Measurements from ENCODE around the gene PLCL1. TPM values are rescaled to one million over a fixed set of nuclear protein-coding genes. Genes with fewer than 3 reads are reported as not detected.

Gene PLCL1
- total and polyA plus RNA-seq, 3 experiments from 2014 or later = 0.70 to 2.0 (median 0.71) TPM

DNA sequence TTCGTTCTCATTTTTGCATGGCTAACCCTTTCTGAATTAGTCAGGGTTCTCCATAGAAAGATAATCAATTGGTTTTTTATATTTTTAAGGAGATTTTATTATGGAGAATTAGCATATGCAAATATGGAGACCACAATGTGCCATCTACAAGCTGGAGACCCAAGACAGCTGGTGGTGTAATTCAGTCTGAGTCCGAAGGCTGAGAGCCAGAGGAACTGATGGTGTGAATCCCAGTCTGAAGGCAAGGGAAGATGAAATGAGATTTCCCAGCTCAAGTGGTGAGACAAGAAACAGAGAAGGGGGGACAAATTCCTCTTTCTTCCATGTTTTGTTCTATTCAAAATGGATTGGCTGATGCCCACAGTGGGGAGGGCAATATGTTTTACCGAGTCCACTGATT is 80.7 kb downstream of the PLCL1 start:
- CTCF ChIA-PET = no interaction called here

DNA sequence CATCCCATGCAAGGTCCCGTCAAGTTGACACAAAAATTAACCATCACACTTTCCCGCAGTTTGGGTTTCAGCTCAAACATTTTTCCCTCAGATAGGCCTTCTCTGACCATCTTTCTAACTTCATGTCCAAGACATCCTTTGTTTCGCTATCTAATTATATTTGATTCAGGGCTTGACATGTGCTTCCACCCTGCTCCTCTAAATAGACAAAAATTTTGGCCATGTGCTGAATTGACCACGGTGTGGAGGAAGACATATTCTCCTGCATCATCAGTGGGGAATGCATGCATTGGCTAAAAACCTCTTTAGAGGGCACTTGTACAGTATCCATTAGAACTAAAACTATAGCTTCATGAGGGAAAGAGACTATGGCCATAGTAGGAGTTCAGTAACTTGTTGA is 81.2 kb downstream of the PLCL1 start:
- Histone ChIP-seq H3K4me1 (ENCODE audit: insufficient read depth, low read length) (peaks cover 22% of the 10 kb centered on the region), H3K27ac (ENCODE audit: low read depth, low read length) (no peak overlapping the region), H3K4me3 (ENCODE audit: low read length) (no peak overlapping the region), H3K27me3 (ENCODE audit: insufficient read depth, low read length, poor library complexity, severe bottlenecking) (no peaks in the 10 kb centered on the region), H3K36me3 (ENCODE audit: insufficient read depth, low read length) (no peaks in the 10 kb centered on the region), H3K9me3 (ENCODE audit: low read length) (no peaks in the 10 kb centered on the region)
- CTCF ChIA-PET = no interaction called here
- H3K4me1 Mint-ChIP-seq = peaks cover 5 to 13% (median 6%) of the 10 kb centered on the region in 3 donors
- H3K27me3 Mint-ChIP-seq = peaks cover 0 to 3% of the 10 kb centered on the region in 2 donors
- H3K36me3 Mint-ChIP-seq = no peaks in the 10 kb centered on the region
- H3K9me3 Mint-ChIP-seq = peaks cover 0 to 3% (median 0%) of the 10 kb centered on the region in 5 donors
- DNase-seq = no peak
- POLR2A ChIA-PET = no interaction called here
- no peak overlapping the region for H3K27ac Mint-ChIP-seq
- no peak overlapping the region for H3K4me3 Mint-ChIP-seq

More for the DNA sequence above, 80.7 kb downstream of the PLCL1 start:
- no peak overlapping the region for H3K4me3 Mint-ChIP-seq
- Histone ChIP-seq H3K9me3 (ENCODE audit: low read length) (no peaks in the 10 kb centered on the region), H3K4me1 (ENCODE audit: insufficient read depth, low read length) (peaks cover 20% of the 10 kb centered on the region), H3K27ac (ENCODE audit: low read depth, low read length) (no peak overlapping the region), H3K36me3 (ENCODE audit: insufficient read depth, low read length) (no peaks in the 10 kb centered on the region), H3K27me3 (ENCODE audit: insufficient read depth, low read length, poor library complexity, severe bottlenecking) (no peaks in the 10 kb centered on the region), H3K4me3 (ENCODE audit: low read length) (no peak overlapping the region)
- no peak overlapping the region for H3K27ac Mint-ChIP-seq
- no peak for DNase-seq
- peaks cover 0 to 3% of the 10 kb centered on the region in 2 donors for H3K27me3 Mint-ChIP-seq
- H3K9me3 Mint-ChIP-seq = peaks cover 0 to 3% (median 0%) of the 10 kb centered on the region in 5 donors
- no peaks in the 10 kb centered on the region for H3K36me3 Mint-ChIP-seq
- peaks cover 5 to 13% (median 6%) of the 10 kb centered on the region in 3 donors for H3K4me1 Mint-ChIP-seq
- POLR2A ChIA-PET = no interaction called here

DNA sequence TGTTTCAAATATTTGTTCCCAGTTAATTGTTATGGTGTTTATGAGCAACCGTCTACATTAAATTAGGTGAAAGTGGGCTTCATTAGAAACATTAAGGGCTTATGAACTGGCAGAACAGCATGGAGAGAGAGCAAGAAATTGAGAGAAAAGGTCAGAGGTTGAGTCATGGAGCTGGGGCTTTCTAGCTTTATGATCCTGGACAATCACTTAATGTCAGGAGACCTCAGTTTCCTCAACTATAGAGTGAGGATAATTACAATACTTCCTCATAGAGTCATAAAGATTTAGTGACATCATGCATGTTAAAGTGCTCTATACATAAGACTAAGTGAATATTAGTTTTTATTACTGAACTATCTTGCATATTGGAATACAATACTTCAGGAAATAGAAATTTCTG is 83.9 kb downstream of the PLCL1 start:
- Histone ChIP-seq H3K4me1 (ENCODE audit: insufficient read depth, low read length) (peaks cover 47% of the 10 kb centered on the region), H3K27me3 (ENCODE audit: insufficient read depth, low read length, poor library complexity, severe bottlenecking) (no peaks in the 10 kb centered on the region), H3K4me3 (ENCODE audit: low read length) (no peak overlapping the region), H3K9me3 (ENCODE audit: low read length) (no peaks in the 10 kb centered on the region), H3K36me3 (ENCODE audit: insufficient read depth, low read length) (no peaks in the 10 kb centered on the region), H3K27ac (ENCODE audit: low read depth, low read length) (no peak overlapping the region)
- POLR2A ChIA-PET = no interaction called here
- DNase-seq = no peak
- CTCF ChIA-PET = no interaction called here
- no peaks in the 10 kb centered on the region for H3K9me3 Mint-ChIP-seq
- H3K4me3 Mint-ChIP-seq = no peak overlapping the region
- H3K27ac Mint-ChIP-seq = no peak overlapping the region
- H3K27me3 Mint-ChIP-seq = peaks cover 0 to 3% of the 10 kb centered on the region in 2 donors
- H3K4me1 Mint-ChIP-seq = peaks cover 22 to 34% (median 24%) of the 10 kb centered on the region in 3 donors
- peaks cover 0 to 5% (median 0%) of the 10 kb centered on the region in 3 donors for H3K36me3 Mint-ChIP-seq

DNA sequence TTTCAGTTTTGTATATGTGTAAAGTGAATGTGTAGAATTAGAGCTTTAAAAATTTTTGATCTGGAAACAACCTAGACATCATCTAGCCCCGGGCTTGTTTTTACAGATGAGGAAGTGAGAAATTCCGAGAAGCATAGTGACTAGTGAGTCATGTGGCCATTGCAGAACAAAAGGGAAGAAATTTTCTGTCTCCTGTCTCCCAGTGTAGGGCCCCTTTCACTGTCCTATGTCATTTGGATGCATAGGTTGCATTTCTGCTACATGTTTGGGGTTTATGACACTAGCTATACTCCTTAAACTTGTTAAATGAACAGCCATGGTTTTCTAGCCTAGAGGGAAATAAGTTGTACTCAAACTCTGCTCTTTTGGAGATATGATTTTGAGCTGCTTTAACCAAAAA is 84.6 kb downstream of the PLCL1 start:
- H3K4me3 ChIP-seq (ENCODE audit: low read length) = no peak overlapping the region
- H3K9me3 ChIP-seq (ENCODE audit: low read length) = no peaks in the 10 kb centered on the region
- peaks cover 54% of the 10 kb centered on the region for H3K4me1 ChIP-seq (ENCODE audit: insufficient read depth, low read length)
- DNase-seq = no peak
- Mint-ChIP-seq H3K27ac (peak overlapping the region in 2 of 8 donors; percentile 35 to 44), H3K4me1 (peaks cover 23 to 40% (median 24%) of the 10 kb centered on the region in 3 donors), H3K27me3 (peaks cover 0 to 3% of the 10 kb centered on the region in 2 donors), H3K9me3 (no peaks in the 10 kb centered on the region), H3K36me3 (peaks cover 0 to 5% (median 0%) of the 10 kb centered on the region in 3 donors), H3K4me3 (no peak overlapping the region)
- H3K27ac ChIP-seq (ENCODE audit: low read depth, low read length) = no peak overlapping the region
- POLR2A ChIA-PET = no interaction called here
- CTCF ChIA-PET = no interaction called here
- no peaks in the 10 kb centered on the region for H3K27me3 ChIP-seq (ENCODE audit: insufficient read depth, low read length, poor library complexity, severe bottlenecking)
- H3K36me3 ChIP-seq (ENCODE audit: insufficient read depth, low read length) = no peaks in the 10 kb centered on the region

DNA sequence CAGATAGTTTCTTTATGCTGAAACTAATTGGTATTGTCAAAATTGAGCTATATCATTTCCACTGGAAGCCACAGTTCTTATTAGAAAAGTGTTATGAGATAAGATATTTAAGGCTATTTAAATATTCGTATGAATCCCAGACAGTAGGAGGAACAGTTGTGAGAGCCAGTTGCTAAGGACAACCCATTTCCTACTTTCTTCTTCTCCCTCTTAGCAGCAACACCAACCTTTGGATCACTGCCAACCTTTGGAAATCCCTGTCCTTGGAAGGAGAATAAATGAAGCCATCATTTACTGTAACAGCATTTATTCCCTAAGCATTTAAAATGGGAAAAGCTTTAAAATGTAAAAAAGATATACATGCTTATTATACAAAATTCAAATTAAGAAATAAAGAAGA is 85.8 kb downstream of the PLCL1 start:
- H3K27ac Mint-ChIP-seq = no peak overlapping the region
- H3K27me3 ChIP-seq (ENCODE audit: insufficient read depth, low read length, poor library complexity, severe bottlenecking) = no peaks in the 10 kb centered on the region
- CTCF ChIA-PET = no interaction called here
- POLR2A ChIA-PET = no interaction called here
- H3K36me3 ChIP-seq (ENCODE audit: insufficient read depth, low read length) = no peaks in the 10 kb centered on the region
- H3K9me3 Mint-ChIP-seq = no peaks in the 10 kb centered on the region
- no peaks in the 10 kb centered on the region for H3K9me3 ChIP-seq (ENCODE audit: low read length)
- DNase-seq = no peak
- H3K36me3 Mint-ChIP-seq = peaks cover 0 to 5% (median 0%) of the 10 kb centered on the region in 3 donors
- H3K4me1 ChIP-seq (ENCODE audit: insufficient read depth, low read length) = peaks cover 61% of the 10 kb centered on the region
- H3K27me3 Mint-ChIP-seq = no peaks in the 10 kb centered on the region
- no peak overlapping the region for H3K4me3 ChIP-seq (ENCODE audit: low read length)
- no peak overlapping the region for H3K27ac ChIP-seq (ENCODE audit: low read depth, low read length)
- H3K4me1 Mint-ChIP-seq = peaks cover 24 to 44% (median 25%) of the 10 kb centered on the region in 3 donors
- H3K4me3 Mint-ChIP-seq = no peak overlapping the region

DNA sequence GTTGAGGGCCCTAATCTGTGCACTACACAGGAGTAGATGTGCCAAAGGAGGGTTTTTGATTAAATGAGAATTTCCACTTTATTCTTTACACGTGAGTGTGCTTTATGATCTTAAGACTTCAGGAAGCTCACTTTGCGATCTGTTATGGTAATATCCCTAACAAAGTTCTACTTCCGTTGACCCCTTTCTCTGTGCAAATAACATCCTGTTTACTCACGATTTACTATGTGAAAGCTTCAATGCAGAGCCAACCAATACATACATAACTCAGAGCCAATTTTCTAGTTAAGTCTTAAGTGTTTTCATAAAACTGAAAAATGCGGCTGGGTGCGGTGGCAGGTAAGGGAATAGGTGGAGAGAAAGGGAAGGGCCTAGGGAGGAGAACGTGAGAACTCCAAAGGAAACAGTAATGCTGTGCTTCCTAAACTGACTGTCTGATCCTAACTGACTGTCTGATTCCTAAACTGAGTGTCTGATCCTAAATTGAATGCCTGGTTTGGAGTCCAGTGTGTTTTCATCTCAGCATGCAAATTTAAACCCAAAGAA is 87.6 kb downstream of the PLCL1 start:
- H3K4me1 Mint-ChIP-seq = peaks cover 24 to 44% (median 25%) of the 10 kb centered on the region in 3 donors
- peak overlapping the region; percentile 25 for H3K4me3 ChIP-seq (ENCODE audit: low read length)

DNA sequence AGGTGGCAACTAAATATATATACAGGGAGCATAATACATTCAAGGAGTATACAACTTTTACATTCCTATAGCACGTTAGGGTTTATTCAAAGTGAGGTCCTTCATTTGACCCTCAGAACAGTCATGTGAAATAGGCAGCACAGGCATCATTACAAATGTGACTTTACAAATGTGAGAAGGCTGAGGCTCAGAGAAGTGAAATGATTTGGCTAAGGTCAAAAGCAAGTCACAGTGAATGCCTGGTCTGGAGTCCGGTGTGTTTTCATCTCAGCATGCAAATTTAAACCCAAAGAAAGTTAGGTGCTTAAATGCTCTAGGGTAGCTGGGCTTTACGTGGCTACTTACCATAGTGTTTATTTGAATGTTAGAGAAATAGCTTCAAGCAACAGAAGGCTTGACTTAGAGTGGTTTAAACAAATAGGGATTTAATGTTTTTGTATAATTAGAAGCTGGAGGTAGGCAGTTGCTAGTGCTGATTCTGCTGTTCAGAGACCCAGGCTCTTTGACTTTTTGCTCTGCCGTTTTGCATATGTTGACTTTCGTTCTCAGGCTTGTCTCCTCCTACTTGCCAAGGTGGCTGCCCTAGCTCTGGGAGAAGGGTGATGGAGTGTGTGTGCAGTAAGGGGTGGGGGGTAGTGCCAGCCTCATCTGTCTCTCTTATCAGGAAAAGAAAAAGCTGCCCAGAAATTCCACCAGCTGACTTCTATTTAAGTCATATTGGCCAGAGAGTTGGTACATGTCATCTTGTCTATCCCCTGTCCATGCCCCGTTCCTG is 89.2 kb downstream of the PLCL1 start:
- H3K36me3 Mint-ChIP-seq = peaks cover 0 to 5% (median 0%) of the 10 kb centered on the region in 3 donors
- H3K27me3 Mint-ChIP-seq = no peaks in the 10 kb centered on the region
- no peaks in the 10 kb centered on the region for H3K9me3 Mint-ChIP-seq
- H3K27ac Mint-ChIP-seq = peak overlapping the region in 4 of 8 donors; percentile 3 to 96 (median 40)
- DNase-seq = no peak
- Histone ChIP-seq H3K4me3 (ENCODE audit: low read length) (peak overlapping the region; percentile 18), H3K27me3 (ENCODE audit: insufficient read depth, low read length, poor library complexity, severe bottlenecking) (no peaks in the 10 kb centered on the region), H3K27ac (ENCODE audit: low read depth, low read length) (peak overlapping the region; percentile 12), H3K36me3 (ENCODE audit: insufficient read depth, low read length) (no peaks in the 10 kb centered on the region), H3K4me1 (ENCODE audit: insufficient read depth, low read length) (peaks cover 53% of the 10 kb centered on the region), H3K9me3 (ENCODE audit: low read length) (no peaks in the 10 kb centered on the region)
- POLR2A ChIA-PET = no interaction called here
- peak overlapping the region in 2 of 7 donors; percentile 8 to 13 for H3K4me3 Mint-ChIP-seq
- CTCF ChIA-PET = no interaction called here
- peaks cover 24 to 40% (median 25%) of the 10 kb centered on the region in 3 donors for H3K4me1 Mint-ChIP-seq

More for the DNA sequence above, 87.6 kb downstream of the PLCL1 start:
- no peak for DNase-seq
- no peaks in the 10 kb centered on the region for H3K27me3 Mint-ChIP-seq
- H3K27ac ChIP-seq (ENCODE audit: low read depth, low read length) = no peak overlapping the region
- no peaks in the 10 kb centered on the region for H3K36me3 ChIP-seq (ENCODE audit: insufficient read depth, low read length)
- ChIA-PET POLR2A (no interaction called here), CTCF (no interaction called here)
- no peaks in the 10 kb centered on the region for H3K27me3 ChIP-seq (ENCODE audit: insufficient read depth, low read length, poor library complexity, severe bottlenecking)
- no peaks in the 10 kb centered on the region for H3K9me3 Mint-ChIP-seq
- peak overlapping the region in 6 of 8 donors; percentile 68 to 96 (median 88) for H3K27ac Mint-ChIP-seq
- H3K9me3 ChIP-seq (ENCODE audit: low read length) = no peaks in the 10 kb centered on the region
- peaks cover 0 to 5% (median 0%) of the 10 kb centered on the region in 3 donors for H3K36me3 Mint-ChIP-seq
- peaks cover 61% of the 10 kb centered on the region for H3K4me1 ChIP-seq (ENCODE audit: insufficient read depth, low read length)
- peak overlapping the region; percentile 40 to 88 (median 67) for H3K4me3 Mint-ChIP-seq

DNA sequence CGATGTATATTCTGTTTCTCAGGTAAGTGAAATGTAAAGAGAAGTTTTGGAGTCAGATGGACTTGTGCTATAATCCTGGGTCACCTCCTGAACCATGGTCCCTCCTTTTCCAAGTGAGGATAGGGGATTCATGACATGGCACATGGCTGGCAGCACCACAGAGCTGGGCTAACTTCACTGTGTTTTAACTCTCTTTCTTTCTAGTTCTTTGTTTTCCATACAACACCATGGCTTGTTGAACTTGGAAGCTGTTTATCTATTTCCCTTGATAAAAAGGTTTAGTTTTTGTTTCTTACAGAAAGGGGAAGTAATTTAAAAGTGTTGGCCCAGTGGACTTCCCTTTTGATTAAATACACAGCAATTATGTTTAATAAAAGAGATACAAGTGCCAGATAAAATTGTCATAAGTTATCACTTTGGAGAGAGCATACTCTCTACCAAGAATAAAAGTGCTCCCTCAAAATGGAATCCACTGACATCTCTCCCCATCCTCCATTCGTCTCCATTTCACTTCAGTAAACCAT is 90.4 kb downstream of the PLCL1 start:
- no peaks in the 10 kb centered on the region for H3K9me3 ChIP-seq (ENCODE audit: low read length)
- Mint-ChIP-seq H3K27me3 (no peaks in the 10 kb centered on the region), H3K4me1 (peaks cover 19 to 32% (median 20%) of the 10 kb centered on the region in 3 donors), H3K9me3 (no peaks in the 10 kb centered on the region), H3K36me3 (peaks cover 0 to 5% (median 0%) of the 10 kb centered on the region in 3 donors), H3K27ac (no peak overlapping the region), H3K4me3 (no peak overlapping the region)
- no peak for DNase-seq
- peaks cover 44% of the 10 kb centered on the region for H3K4me1 ChIP-seq (ENCODE audit: insufficient read depth, low read length)
- peak overlapping the region; percentile 10 for H3K27ac ChIP-seq (ENCODE audit: low read depth, low read length)
- H3K4me3 ChIP-seq (ENCODE audit: low read length) = no peak overlapping the region
- POLR2A ChIA-PET = no interaction called here
- no peaks in the 10 kb centered on the region for H3K36me3 ChIP-seq (ENCODE audit: insufficient read depth, low read length)
- no peaks in the 10 kb centered on the region for H3K27me3 ChIP-seq (ENCODE audit: insufficient read depth, low read length, poor library complexity, severe bottlenecking)
- CTCF ChIA-PET = no interaction called here

Measured in CD8-positive, alpha-beta memory T cell (primary cell).